GM08714 (cell line): ENCODE data around the gene GRAPL.
"Not testable (repeated sequence)": the region's sequence is repeated elsewhere in the genome, so short reads cannot be mapped to it uniquely, and the experiment has no call there.

ENCODE experiments used
- H3K4me3 ChIP-seq: fragments of 200-500 bp; sonication (Bioruptor generic); 2 replicates; pipeline ENCODE4 v1.5.1; 2014; ENCODE audit warnings: mild to moderate bottlenecking, low read length, inconsistent platforms

Gene GRAPL

DNA sequence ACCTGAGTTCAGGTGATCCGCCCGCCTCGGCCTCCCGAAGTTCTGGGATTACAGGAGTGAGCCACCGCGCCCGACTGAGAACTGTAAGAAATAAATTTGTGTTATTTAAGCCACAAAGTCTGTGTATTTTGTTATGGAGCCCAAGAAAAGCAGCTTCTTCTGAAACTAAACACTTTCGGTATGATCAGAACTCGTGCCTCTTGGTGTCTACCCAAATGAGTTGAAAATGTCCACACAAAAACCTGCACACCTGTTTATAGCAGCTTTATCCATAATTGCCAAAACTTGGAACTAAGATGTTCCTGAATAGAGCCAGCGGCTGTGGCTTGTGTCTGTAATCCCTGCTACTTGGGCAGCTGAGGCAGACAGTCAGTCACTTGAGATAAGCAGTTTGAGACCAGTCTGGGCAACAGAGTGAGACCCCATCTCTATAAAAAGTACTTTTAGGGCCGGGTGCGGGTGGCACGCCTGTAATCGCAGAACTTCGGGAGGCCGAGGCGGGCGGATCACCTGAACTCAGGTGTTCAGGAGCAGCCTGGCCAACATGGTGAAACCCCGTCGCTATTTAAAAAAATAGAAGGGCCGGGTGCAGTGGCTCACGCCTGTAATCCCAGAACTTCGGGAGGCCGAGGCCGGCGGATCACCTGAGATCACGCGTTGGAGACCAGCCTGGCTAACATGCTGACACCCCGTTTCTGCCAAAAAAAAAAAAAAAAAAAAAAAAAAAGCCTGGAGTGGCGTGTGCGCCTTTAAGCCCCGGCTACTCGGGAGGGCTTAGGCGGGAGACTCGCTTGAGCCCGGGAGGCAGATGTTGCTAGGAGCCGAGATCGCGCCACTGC, 61.7 kb downstream of the GRAPL start:
- not testable (repeated sequence) for H3K4me3 ChIP-seq

- not testable (repeated sequence) for H3K4me3 ChIP-seq
These were observed 62.5 kb downstream of the GRAPL start for GRCh38 chr17:19189781-19190405.

DNA sequence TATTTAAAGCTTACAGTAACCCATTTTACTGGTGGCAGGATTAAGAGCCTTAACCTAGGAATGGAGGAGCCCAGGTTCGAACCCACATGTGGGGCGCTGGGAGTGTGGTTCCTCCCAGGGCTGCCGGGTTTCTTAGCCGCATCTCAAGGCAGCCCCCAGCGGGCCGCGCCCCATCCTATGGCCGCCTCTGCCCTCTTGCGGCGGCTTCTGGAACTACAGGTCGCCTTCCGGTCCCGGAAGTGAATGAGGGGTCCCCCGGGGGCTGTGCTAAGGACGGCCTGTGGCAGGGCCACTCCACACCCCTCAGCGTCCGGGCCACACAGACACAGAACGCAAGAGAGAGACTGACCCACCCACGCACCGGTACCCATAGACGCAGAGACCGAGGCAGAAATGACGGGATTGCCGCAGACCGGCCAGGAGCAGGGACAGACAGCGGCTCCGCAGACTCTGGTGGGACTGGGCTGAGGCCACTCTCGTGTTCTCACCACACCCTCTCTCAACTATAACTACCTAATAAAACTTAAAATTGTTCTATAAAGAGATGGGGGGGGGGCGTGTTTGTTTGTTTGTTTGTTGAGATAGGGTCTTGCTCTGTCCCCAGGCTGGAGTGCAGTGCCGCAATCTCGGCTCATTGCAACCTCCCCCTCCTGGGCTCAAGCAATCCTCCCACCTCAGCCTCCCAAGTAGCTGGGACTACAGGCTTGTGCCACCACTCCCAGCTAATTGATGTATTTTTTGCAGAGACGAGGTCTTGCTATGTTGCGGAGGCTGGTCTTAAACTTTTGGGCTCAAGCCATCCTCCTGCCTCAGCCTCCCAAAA, 69.2 kb downstream of the GRAPL start:
- not testable (repeated sequence) for H3K4me3 ChIP-seq

GRCh38 chr17:19202448-19202847, 75.1 kb downstream of the GRAPL start:
- not testable (repeated sequence) for H3K4me3 ChIP-seq

GRCh38 chr17:19203429-19203828, 76.0 kb downstream of the GRAPL start:
- not testable (repeated sequence) for H3K4me3 ChIP-seq
